IMR-90 (cell line): ENCODE results near the gene DUSP28.

Experiments
- BHLHE40 ChIP-seq: fragments of 150-350 bp; IDR thresholded peaks from 2 replicates; pipeline ENCODE4 v1.6.1; 2016; ENCODE audit warnings: mild to moderate bottlenecking, low read depth, low read length
- CEBPB ChIP-seq: IDR thresholded peaks from 2 replicates; pipeline ENCODE4 v1.6.1; 2012; ENCODE audit warnings: low read depth, low read length, improper control_type of control experiment
- CHD1 ChIP-seq: IDR thresholded peaks from 2 replicates; pipeline ENCODE4 v1.6.1; 2012; ENCODE audit warnings: low read depth, low read length, improper control_type of control experiment
- CTCF ChIP-seq: conservative IDR thresholded peaks from 2 replicates; pipeline ENCODE4 v1.5.1; 2012; ENCODE audit warnings: mild to moderate bottlenecking, low read depth, low read length, improper control_type of control experiment
- ELK1 ChIP-seq: fragments of 150-350 bp; IDR thresholded peaks from 2 replicates; pipeline ENCODE4 v1.6.1; 2016; ENCODE audit warnings: low read depth, mild to moderate bottlenecking, low read length, moderate library complexity, borderline replicate concordance
- MAFK ChIP-seq: IDR thresholded peaks from 2 replicates; pipeline ENCODE4 v1.6.1; 2012; ENCODE audit warnings: low read depth, low read length, improper control_type of control experiment
- MAZ ChIP-seq: IDR thresholded peaks from 2 replicates; pipeline ENCODE4 v1.6.1; 2012; ENCODE audit warnings: low read depth, mild to moderate bottlenecking, low read length, improper control_type of control experiment, moderate library complexity, borderline replicate concordance
- MXI1 ChIP-seq: IDR thresholded peaks from 2 replicates; pipeline ENCODE4 v1.6.1; 2012; ENCODE audit warnings: low read depth, mild to moderate bottlenecking, low read length, moderate library complexity, borderline replicate concordance
- POLR2A ChIP-seq: IDR thresholded peaks from 2 replicates; pipeline ENCODE4 v1.6.1; 2012; ENCODE audit warnings: mild to moderate bottlenecking, low read depth, low read length
- RAD21 ChIP-seq: IDR thresholded peaks from 2 replicates; pipeline ENCODE4 v1.6.1; 2012; ENCODE audit warnings: low read length, improper control_type of control experiment
- RCOR1 ChIP-seq: IDR thresholded peaks from 2 replicates; pipeline ENCODE4 v1.6.1; 2012; ENCODE audit warnings: mild to moderate bottlenecking, low read length, improper control_type of control experiment; ENCODE audit not compliant: insufficient replicate concordance
- RFX5 ChIP-seq: IDR thresholded peaks from 2 replicates; pipeline ENCODE4 v1.8.0; 2012; ENCODE audit warnings: low read depth, mild to moderate bottlenecking, low read length, moderate library complexity
- SMC3 ChIP-seq: fragments of 150-350 bp; IDR thresholded peaks from 2 replicates; pipeline ENCODE4 v1.6.1; 2016; ENCODE audit warnings: low read depth, mild to moderate bottlenecking, antibody characterized with exemption, low read length, moderate library complexity
- USF2 ChIP-seq: fragments of 150-350 bp; IDR thresholded peaks from 2 replicates; pipeline ENCODE4 v1.6.1; 2017; ENCODE audit warnings: mild to moderate bottlenecking, antibody characterized with exemption, low read length, low read depth

GRCh38 chr2:240597054-240597418 lies 36.9 kb downstream of the DUSP28 start:
- no peak for TF ChIP-seq RAD21
- TF ChIP-seq POLR2A, result no peak
- no peak for TF ChIP-seq CTCF
- TF ChIP-seq CEBPB, result no peak
- no peak for TF ChIP-seq MAZ
- TF ChIP-seq CHD1, result no peak
- no peak for TF ChIP-seq MXI1
- TF ChIP-seq RFX5, result no peak
- no peak for TF ChIP-seq USF2
- TF ChIP-seq SMC3, result no peak
- TF ChIP-seq MAFK, result no peak
- TF ChIP-seq ELK1, result no peak
- no peak for TF ChIP-seq BHLHE40
- TF ChIP-seq RCOR1, result no peak
